DND-41 (cell line): ENCODE measurements around the gene INTS6.

Experiments used
- ATAC-seq: fragments of 200-7000 bp; cut with Tn5 transposase; 3 replicates; pipeline ENCODE4 v1.9.1; 2021; ENCODE audit warnings: low read depth; ENCODE audit not compliant: insufficient read depth
- DNase-seq: peaks from one replicate; pipeline ENCODE4 v3.0.0-alpha.2; 2020
- H2AFZ ChIP-seq: 2 replicates; pipeline ENCODE4 v1.6.0; 2012; ENCODE audit warnings: low read depth, low read length
- H3K27ac ChIP-seq: 2 replicates; pipeline ENCODE4 v1.5.1; 2012; ENCODE audit warnings: low read length, inconsistent platforms
- H3K27me3 ChIP-seq: fragments of 200-600 bp; sonication (generic); 2 replicates; pipeline ENCODE4 v1.6.0; 2012; ENCODE audit warnings: low read length, mild to moderate bottlenecking, inconsistent platforms; ENCODE audit not compliant: insufficient read depth, poor library complexity
- H3K36me3 ChIP-seq: 2 replicates; pipeline ENCODE4 v1.5.1; 2012; ENCODE audit warnings: low read length, inconsistent platforms; ENCODE audit not compliant: insufficient read depth
- H3K4me1 ChIP-seq: 2 replicates; pipeline ENCODE4 v1.5.1; 2012; ENCODE audit warnings: mild to moderate bottlenecking, low read length; ENCODE audit not compliant: insufficient read depth
- H3K4me2 ChIP-seq: 2 replicates; pipeline ENCODE4 v1.6.0; 2012; ENCODE audit warnings: mild to moderate bottlenecking, moderate library complexity, low read length, inconsistent platforms; ENCODE audit not compliant: insufficient read depth
- H3K4me3 ChIP-seq, 2 experiments: fragments of 200-600 bp in 1 of 2; shearing (Covaris generic) in 1 of 2; 2 replicates each; pipeline ENCODE4 v1.5.1; 2012 to 2016; ENCODE audit warnings: inconsistent platforms in 2 of 2, low read length in 2 of 2, mild to moderate bottlenecking in 2 of 2, low read depth in 1 of 2, moderate library complexity in 1 of 2
- H3K79me2 ChIP-seq: 2 replicates; pipeline ENCODE4 v1.6.0; 2012; ENCODE audit warnings: low read length, inconsistent platforms; ENCODE audit not compliant: insufficient read depth
- H3K9ac ChIP-seq: 2 replicates; pipeline ENCODE4 v1.6.0; 2012; ENCODE audit warnings: low read depth, mild to moderate bottlenecking, inconsistent platforms, low read length, moderate library complexity
- H3K9me3 ChIP-seq: 2 replicates; pipeline ENCODE4 v1.5.1; 2012; ENCODE audit warnings: low read length, moderate library complexity, mild to moderate bottlenecking, inconsistent platforms; ENCODE audit not compliant: insufficient read depth, severe bottlenecking
- H4K20me1 ChIP-seq: 2 replicates; pipeline ENCODE4 v1.6.0; 2012; ENCODE audit warnings: low read length; ENCODE audit not compliant: insufficient read depth
- EZH2 ChIP-seq: IDR thresholded peaks from 3 replicates; pipeline ENCODE4 v1.6.1; 2012; ENCODE audit warnings: borderline replicate concordance, low read depth, mild to moderate bottlenecking, moderate library complexity, low read length, inconsistent platforms; ENCODE audit not compliant: severe bottlenecking
- TF ChIP-seq, protein P1 (sequence below): IDR thresholded peaks from 2 replicates; pipeline ENCODE4 v1.5.1; 2012; ENCODE audit warnings: borderline replicate concordance, low read length, moderate library complexity, mild to moderate bottlenecking; ENCODE audit not compliant: poor library complexity, severe bottlenecking; ENCODE audit errors: extremely low read depth

INTS6 gene

GRCh38 chr13:51453959-51454703 lies 1.3 kb upstream of the INTS6 start:
- DNase-seq (peak; percentile 19), ATAC-seq (no peak)
- H3K4me1 ChIP-seq = peaks cover 24% of the 10 kb centered on the region
- H4K20me1 ChIP-seq = no peaks in the 10 kb centered on the region
- peak overlapping the region; percentile 53 to 77 for H3K4me3 ChIP-seq
- peak overlapping the region; percentile 98 for H3K27ac ChIP-seq
- TF ChIP-seq, protein P1, sequence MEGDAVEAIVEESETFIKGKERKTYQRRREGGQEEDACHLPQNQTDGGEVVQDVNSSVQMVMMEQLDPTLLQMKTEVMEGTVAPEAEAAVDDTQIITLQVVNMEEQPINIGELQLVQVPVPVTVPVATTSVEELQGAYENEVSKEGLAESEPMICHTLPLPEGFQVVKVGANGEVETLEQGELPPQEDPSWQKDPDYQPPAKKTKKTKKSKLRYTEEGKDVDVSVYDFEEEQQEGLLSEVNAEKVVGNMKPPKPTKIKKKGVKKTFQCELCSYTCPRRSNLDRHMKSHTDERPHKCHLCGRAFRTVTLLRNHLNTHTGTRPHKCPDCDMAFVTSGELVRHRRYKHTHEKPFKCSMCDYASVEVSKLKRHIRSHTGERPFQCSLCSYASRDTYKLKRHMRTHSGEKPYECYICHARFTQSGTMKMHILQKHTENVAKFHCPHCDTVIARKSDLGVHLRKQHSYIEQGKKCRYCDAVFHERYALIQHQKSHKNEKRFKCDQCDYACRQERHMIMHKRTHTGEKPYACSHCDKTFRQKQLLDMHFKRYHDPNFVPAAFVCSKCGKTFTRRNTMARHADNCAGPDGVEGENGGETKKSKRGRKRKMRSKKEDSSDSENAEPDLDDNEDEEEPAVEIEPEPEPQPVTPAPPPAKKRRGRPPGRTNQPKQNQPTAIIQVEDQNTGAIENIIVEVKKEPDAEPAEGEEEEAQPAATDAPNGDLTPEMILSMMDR = no peak
- TF ChIP-seq EZH2 = no peak
- peaks cover 27% of the 10 kb centered on the region for H3K79me2 ChIP-seq
- H2AFZ ChIP-seq = peak overlapping the region; percentile 93
- peak overlapping the region; percentile 96 for H3K9ac ChIP-seq
- peaks cover 19% of the 10 kb centered on the region for H3K9me3 ChIP-seq
- peak overlapping the region; percentile 90 for H3K4me2 ChIP-seq
- H3K36me3 ChIP-seq = peaks cover 39% of the 10 kb centered on the region
- H3K27me3 ChIP-seq = no peaks in the 10 kb centered on the region

DNA sequence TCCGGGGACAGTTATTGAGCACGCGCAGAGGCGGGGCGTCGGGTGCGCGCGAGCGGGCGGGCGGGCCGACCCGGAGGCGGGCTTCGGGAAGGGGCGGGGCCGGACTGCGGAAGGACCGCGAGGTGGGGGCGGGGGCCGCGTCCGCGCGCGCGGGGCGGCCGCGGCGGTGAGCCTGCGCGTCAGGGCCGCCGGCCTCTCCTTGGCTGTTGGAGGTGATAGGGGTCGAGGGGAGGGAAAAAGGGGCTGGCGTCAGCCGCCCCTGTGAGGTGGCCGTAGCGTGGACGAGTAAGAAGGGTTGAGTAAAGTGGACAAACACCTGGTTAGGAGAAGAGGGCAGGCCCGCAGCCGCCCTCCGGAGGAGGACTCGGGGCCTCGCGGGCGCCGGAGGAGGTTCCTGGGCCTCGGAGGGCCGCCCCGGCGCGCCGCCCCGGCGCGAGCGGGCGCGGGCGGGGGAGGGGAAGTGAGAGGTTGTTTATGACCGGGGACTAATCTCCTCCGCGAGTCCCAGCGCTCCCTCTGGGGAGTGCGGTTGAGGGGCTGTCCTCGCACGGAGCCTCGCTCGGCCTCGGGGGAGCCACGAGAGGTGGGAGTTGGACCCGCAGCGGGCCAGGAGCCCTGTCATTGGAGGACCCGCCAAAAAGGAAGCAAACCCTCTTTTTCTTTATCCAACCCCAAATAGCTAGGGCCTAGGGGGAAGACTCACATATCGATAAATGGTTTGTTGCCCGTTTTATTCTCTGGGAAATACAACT lies 547 bp upstream of the INTS6 start:
- no peak for TF ChIP-seq EZH2
- TF ChIP-seq, protein P1 = no peak
- Histone ChIP-seq H3K4me1 (peaks cover 24% of the 10 kb centered on the region), H3K27ac (peak overlapping the region; percentile 98), H3K9ac (peak overlapping the region; percentile 96), H3K27me3 (no peaks in the 10 kb centered on the region), H3K79me2 (peaks cover 27% of the 10 kb centered on the region), H4K20me1 (no peaks in the 10 kb centered on the region), H3K36me3 (peaks cover 44% of the 10 kb centered on the region), H3K4me3 (peak overlapping the region; percentile 53 to 77), H3K9me3 (peaks cover 19% of the 10 kb centered on the region), H2AFZ (peak overlapping the region; percentile 93), H3K4me2 (peak overlapping the region; percentile 90)
- ATAC-seq (peak; percentile 62), DNase-seq (peak; percentile 87)

DNA sequence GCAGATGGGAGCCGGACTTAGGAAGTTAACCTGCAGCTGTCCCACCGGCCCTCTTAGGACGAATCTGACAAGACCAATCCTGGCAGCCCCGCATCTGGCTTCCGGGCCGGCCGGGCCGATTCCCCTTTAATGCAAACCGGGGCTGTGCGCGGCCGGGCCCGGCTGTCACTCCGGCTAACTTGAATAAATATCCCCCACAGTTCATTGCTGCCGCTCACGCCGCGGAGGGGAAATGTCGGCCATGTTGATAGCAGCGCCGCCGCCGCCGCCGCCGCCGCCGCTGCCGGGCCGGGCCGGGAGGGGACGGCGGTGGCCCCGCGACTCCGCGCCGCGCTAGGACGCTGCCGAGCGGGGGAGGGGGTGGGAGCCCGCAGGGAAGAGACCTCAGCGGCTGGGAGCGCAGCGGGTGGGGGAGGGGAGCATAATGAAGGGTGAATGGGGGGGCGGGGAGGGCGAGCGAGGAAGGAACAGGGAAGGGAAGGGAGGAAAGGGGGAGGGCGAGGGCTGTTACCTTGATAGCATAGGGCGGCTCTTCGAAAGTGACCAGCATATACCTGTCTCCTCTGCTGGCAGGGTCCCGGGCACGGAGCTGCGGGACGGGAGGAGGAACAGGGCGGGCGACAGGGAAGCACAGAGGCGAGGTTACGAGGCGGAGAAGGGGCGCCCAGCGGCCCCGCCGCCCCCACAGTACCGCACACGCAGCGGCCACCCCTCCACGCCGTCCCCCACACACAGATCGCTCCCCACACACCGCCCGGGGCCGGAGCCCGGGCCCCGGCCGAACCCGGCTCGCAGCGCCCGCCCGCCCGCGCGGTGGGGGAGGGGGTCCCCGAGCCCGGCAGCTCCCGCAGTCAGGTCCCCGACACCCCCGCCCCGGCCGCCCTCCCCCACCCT lies 1.1 kb downstream of the INTS6 start:
- peak overlapping the region; percentile 84 for H2AFZ ChIP-seq

More for the DNA sequence above, 1.1 kb downstream of the INTS6 start:
- Histone ChIP-seq H3K9me3 (peaks cover 19% of the 10 kb centered on the region), H3K36me3 (peaks cover 49% of the 10 kb centered on the region), H3K4me3 (peak overlapping the region; percentile 67 to 90), H3K9ac (peak overlapping the region; percentile 92), H3K4me2 (peak overlapping the region; percentile 64), H3K27ac (peak overlapping the region; percentile 97), H4K20me1 (no peaks in the 10 kb centered on the region), H3K4me1 (peaks cover 24% of the 10 kb centered on the region), H3K27me3 (no peaks in the 10 kb centered on the region), H3K79me2 (peaks cover 27% of the 10 kb centered on the region)
- ATAC-seq = peak; percentile 35
- peak; percentile 81 for DNase-seq
- no peak for TF ChIP-seq EZH2
- TF ChIP-seq, protein P1 = no peak
